ENCODE measurements around the gene CLCNKA.

CLCNKA gene

DNA sequence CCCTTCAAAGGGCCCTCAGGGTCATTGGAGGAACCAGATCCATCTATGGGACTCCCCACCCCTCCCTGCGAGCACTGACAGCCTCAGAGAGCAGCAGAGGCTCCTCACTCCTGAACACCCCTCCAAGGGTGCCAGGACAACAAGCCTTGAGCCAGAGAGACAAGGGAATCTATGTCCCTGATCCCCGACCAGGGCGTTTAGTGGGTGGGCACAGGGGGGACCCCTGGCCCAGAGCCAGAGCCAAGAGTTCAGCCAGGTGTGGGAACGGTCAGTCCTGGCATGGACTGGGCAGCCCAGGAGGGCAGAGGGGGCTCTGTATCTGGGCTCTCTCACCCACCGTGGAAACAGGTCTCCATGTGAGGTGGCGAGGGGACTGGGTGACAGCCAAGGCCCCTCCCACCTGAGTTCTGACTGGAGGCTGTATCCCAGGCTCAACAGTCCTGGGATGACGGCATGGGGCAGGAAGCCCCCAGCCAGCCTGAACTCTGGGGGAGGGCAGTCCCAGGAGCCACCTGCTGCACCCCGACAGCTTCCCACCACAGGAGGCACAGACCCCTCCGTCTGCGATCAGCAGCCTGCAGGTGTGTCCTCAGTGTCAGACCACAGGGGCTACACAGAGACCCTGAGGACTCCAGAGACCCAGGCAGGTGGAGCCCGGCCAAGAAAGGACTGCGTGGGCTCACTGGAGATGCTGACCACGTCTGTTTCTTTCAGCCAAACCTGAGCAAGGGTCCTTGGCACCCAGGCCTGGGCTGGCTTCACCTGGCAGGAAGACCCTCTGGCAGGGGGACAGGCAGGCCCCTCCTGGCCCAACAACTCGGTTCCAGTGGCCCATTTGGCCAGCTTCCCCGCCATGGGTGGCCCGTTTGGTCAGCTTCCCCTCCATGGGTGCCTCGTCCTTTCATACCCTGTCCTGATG lies 29.0 kb upstream of the CLCNKA start:
- TF ChIP-seq, protein P1, sequence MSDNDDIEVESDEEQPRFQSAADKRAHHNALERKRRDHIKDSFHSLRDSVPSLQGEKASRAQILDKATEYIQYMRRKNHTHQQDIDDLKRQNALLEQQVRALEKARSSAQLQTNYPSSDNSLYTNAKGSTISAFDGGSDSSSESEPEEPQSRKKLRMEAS (IDR thresholded peaks at IDR 0.05), result no peak
- TF ChIP-seq YY1 (IDR thresholded peaks at IDR 0.05; ENCODE audit: low read depth), result no peak

DNA sequence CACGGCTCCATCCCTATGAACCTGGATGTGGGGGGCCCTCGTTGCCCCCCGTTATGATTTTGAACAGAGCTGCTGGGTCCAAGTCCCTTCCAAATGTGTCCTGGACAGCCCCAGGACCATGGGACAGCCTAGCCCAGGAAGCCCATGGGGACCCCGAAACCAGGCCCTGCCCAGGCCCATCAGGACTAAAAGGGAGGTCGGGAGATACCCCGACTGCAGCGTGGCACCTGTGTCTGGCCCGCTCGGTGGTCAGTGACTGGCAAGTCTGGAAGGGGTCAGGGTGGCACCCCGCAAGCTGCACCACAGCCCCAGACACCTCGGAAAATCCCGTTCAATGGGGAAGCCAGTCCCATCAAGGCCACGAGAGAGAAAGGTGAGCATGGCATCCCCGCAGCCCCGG lies 28.2 kb upstream of the CLCNKA start:
- TF ChIP-seq CEBPB (IDR thresholded peaks at IDR 0.05) (no peak), EGR1 (IDR thresholded peaks at IDR 0.05) (no peak), RAD21 (IDR thresholded peaks at IDR 0.05; ENCODE audit: low read depth) (no peak), TAF1 (IDR thresholded peaks at IDR 0.05; ENCODE audit: low read depth) (no peak)

DNA sequence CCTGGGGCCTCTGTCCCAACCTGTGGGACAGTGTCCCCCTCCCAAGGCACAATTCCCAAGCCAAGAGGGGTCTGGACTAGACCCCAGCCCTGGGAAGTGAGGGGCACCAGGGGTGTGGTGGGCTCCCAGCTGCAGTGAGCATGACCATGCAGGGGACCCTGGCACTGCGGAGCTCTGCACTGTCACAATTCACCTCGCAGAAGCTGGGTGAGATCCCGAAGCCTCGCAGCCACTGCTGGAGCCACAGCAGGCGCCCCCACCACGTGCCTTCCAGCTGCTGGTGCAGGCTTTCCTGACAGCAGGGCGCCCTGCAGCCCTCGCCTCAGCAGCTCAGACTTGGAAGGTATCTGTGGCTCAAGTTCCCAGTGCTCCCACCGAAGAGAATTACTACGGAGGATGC lies 27.8 kb upstream of the CLCNKA start:
- no peak for TF ChIP-seq CEBPB (IDR thresholded peaks at IDR 0.05)
- TF ChIP-seq, protein P2, sequence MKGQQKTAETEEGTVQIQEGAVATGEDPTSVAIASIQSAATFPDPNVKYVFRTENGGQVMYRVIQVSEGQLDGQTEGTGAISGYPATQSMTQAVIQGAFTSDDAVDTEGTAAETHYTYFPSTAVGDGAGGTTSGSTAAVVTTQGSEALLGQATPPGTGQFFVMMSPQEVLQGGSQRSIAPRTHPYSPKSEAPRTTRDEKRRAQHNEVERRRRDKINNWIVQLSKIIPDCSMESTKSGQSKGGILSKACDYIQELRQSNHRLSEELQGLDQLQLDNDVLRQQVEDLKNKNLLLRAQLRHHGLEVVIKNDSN (IDR thresholded peaks at IDR 0.05), result no peak
- TF ChIP-seq TEAD4 (IDR thresholded peaks at IDR 0.05), result no peak
- TF ChIP-seq TCF12 (IDR thresholded peaks at IDR 0.05; ENCODE audit: low read depth), result no peak
- no peak for TF ChIP-seq EGR1 (IDR thresholded peaks at IDR 0.05)
- no peak for TF ChIP-seq ZBTB7A (IDR thresholded peaks at IDR 0.05; ENCODE audit: low read depth)
- TF ChIP-seq FOXM1 (IDR thresholded peaks at IDR 0.05; ENCODE audit: borderline replicate concordance, low read depth), result no peak
- TF ChIP-seq YY1 (IDR thresholded peaks at IDR 0.05; ENCODE audit: low read depth), result no peak
- TF ChIP-seq TAF1 (IDR thresholded peaks at IDR 0.05; ENCODE audit: low read depth), result no peak
- no peak for TF ChIP-seq RAD21 (IDR thresholded peaks at IDR 0.05; ENCODE audit: low read depth)
- no peak for TF ChIP-seq CREB1 (IDR thresholded peaks at IDR 0.05; ENCODE audit: low read depth)
- TF ChIP-seq, protein P1 (IDR thresholded peaks at IDR 0.05), result no peak
- TF ChIP-seq EP300 (IDR thresholded peaks at IDR 0.05; ENCODE audit: borderline replicate concordance), result no peak
- TF ChIP-seq, protein P3, sequence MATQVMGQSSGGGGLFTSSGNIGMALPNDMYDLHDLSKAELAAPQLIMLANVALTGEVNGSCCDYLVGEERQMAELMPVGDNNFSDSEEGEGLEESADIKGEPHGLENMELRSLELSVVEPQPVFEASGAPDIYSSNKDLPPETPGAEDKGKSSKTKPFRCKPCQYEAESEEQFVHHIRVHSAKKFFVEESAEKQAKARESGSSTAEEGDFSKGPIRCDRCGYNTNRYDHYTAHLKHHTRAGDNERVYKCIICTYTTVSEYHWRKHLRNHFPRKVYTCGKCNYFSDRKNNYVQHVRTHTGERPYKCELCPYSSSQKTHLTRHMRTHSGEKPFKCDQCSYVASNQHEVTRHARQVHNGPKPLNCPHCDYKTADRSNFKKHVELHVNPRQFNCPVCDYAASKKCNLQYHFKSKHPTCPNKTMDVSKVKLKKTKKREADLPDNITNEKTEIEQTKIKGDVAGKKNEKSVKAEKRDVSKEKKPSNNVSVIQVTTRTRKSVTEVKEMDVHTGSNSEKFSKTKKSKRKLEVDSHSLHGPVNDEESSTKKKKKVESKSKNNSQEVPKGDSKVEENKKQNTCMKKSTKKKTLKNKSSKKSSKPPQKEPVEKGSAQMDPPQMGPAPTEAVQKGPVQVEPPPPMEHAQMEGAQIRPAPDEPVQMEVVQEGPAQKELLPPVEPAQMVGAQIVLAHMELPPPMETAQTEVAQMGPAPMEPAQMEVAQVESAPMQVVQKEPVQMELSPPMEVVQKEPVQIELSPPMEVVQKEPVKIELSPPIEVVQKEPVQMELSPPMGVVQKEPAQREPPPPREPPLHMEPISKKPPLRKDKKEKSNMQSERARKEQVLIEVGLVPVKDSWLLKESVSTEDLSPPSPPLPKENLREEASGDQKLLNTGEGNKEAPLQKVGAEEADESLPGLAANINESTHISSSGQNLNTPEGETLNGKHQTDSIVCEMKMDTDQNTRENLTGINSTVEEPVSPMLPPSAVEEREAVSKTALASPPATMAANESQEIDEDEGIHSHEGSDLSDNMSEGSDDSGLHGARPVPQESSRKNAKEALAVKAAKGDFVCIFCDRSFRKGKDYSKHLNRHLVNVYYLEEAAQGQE (IDR thresholded peaks at IDR 0.05; ENCODE audit: low read depth), result no peak

DNA sequence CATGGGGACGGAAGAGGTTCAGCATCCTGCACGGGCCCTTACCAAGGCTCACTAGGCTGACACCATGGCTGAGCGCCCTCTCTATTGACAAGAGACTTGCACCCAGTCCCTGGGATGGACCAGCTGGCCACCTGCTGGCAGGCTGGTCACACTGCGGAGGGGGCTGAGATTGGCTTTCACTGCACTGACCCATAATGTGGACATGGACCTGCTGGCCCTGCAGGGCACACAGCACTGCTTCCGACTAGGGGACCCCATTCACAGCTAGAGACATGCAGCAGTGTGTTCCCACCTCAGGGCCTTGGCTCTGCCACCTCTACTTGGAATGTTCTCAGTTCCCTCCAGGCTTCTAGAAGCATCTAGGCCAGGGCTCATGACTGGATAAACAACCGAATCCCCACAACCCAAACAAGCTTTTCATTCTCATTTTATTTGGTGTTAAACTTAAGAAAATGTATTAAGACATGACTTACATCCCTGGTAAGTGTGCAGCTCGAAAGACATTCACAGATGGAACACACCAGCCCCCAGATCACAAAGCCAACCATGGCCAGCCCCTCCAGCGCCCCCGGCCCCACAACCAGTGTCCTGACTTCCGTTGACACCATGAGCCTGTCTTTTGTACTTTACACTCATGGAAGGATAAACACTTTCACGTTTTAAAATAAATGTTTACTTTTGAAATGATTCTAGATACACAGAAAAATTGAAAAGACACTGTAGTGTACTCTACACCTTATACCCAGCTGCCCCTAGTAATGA lies 27.1 kb upstream of the CLCNKA start:
- peak; percentile 70 for TF ChIP-seq RAD21 (IDR thresholded peaks at IDR 0.05; ENCODE audit: low read depth)
- TF ChIP-seq TEAD4 (IDR thresholded peaks at IDR 0.05), result no peak

DNA sequence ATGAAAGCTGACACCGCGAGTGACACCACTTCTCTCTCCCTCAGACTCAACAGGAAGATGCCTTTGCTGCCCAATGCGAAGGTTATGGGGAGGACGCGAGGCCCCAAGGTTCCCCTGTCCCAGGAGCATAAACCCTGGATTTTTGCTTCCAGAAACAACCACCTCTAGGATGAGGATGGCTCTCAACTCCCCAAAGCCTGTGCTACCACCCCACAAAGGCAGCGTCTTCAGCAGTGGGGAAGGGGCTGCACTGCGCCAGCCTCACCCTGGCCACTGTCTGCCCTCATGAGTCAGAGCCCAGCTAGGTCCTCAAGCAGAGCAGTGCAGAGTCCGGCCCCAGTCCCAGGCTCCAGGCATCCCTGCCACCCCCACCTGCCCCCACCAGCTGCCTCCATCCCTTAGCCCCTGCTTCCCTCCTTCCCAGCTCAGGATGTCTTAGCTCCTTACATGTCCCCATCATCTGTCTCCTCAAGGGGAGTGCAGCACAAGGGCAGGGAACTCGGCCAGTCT lies 24.7 kb upstream of the CLCNKA start:
- TF ChIP-seq, protein P2 (IDR thresholded peaks at IDR 0.05), result no peak
- TF ChIP-seq TAF1 (IDR thresholded peaks at IDR 0.05; ENCODE audit: low read depth) (no peak), EP300 (IDR thresholded peaks at IDR 0.05; ENCODE audit: borderline replicate concordance) (no peak), ZBTB7A (IDR thresholded peaks at IDR 0.05; ENCODE audit: low read depth) (no peak)

DNA sequence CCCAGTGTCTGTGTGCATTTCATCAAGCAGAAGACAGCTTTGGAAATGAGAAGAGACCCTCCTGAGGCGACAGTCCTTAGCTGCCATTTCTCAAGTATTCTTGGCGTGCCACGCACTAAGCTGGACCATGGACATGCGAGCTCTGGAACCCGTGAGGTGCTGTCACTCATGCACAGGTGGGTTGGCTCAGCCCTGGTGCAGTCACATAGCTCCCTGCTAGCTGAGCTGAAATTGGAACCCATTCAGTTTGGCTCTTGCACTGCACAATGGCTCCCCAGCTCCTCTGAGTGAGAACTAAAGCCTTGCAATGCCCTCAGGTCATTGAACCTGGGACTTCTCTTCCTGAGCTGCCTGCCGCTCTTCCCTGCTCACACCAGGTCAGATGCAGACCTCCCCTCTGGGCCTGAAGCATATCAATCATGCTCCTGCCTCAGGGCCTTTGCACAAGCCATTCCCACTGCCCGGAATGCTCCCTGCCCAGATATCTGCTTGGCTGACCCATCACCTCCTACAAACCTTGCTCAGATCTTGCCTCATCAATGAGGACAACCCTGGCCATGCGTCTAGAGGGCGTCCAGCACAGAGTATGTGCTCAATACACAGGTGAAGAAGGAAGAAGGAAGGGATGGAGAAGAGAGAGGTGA lies 24.1 kb upstream of the CLCNKA start:
- no peak for TF ChIP-seq TAF1 (IDR thresholded peaks at IDR 0.05; ENCODE audit: low read depth)
- no peak for TF ChIP-seq RAD21 (IDR thresholded peaks at IDR 0.05; ENCODE audit: low read depth)
- TF ChIP-seq EGR1 (IDR thresholded peaks at IDR 0.05), result no peak
- no peak for TF ChIP-seq EP300 (IDR thresholded peaks at IDR 0.05; ENCODE audit: borderline replicate concordance)
- TF ChIP-seq CEBPB (IDR thresholded peaks at IDR 0.05), result no peak
- TF ChIP-seq, protein P3 (IDR thresholded peaks at IDR 0.05; ENCODE audit: low read depth), result no peak
- no peak for TF ChIP-seq TCF12 (IDR thresholded peaks at IDR 0.05; ENCODE audit: low read depth)
- no peak for TF ChIP-seq TEAD4 (IDR thresholded peaks at IDR 0.05)
- no peak for TF ChIP-seq YY1 (IDR thresholded peaks at IDR 0.05; ENCODE audit: low read depth)
- TF ChIP-seq CREB1 (IDR thresholded peaks at IDR 0.05; ENCODE audit: low read depth), result no peak
- no peak for TF ChIP-seq FOXM1 (IDR thresholded peaks at IDR 0.05; ENCODE audit: borderline replicate concordance, low read depth)
- TF ChIP-seq, protein P1 (IDR thresholded peaks at IDR 0.05), result no peak
- no peak for TF ChIP-seq NFIC (IDR thresholded peaks at IDR 0.05)
- TF ChIP-seq ZBTB7A (IDR thresholded peaks at IDR 0.05; ENCODE audit: low read depth), result no peak
- TF ChIP-seq, protein P2 (IDR thresholded peaks at IDR 0.05), result no peak
